ENCODE results near the gene NTSR1. TPM values are rescaled to one million over a fixed set of nuclear protein-coding genes. Genes with fewer than 3 reads are reported as not detected.

The NTSR1 gene
- total and polyA plus RNA-seq, 2 of the 13 experiments (the other 11 are each of a cell fraction or from before 2014, with no cell fraction given) = 0.09 to 0.12 TPM

- 52% methylated on average over 11 of the region's 11 CpGs for WGBS (ENCODE audit: low lambda C conversion rate)
- DNase-seq (ENCODE audit: low spot score) (no peak), ATAC-seq (no peak), FAIRE-seq (no peak)
- Histone ChIP-seq H3K4me2 (ENCODE audit: low read depth, low read length) (no peak overlapping the region), H3K4me1 (ENCODE audit: insufficient read depth, low read length) (peaks cover 8% of the 10 kb centered on the region; the same call in 1 of the 2 replicates), H3K9ac (ENCODE audit: insufficient read depth, low read depth, low read length) (no peak overlapping the region), H3K79me2 (ENCODE audit: insufficient read depth, low read length) (no peaks in the 10 kb centered on the region), H3K9me3 (ENCODE audit: low read length) (no peaks in the 10 kb centered on the region), H3K4me3 (replicated peaks in 1 of 3; ENCODE audit: insufficient read depth in 1 of 3, low read depth in 2 of 3, low read length in 3 of 3) (no peak overlapping the region), H3K27ac (ENCODE audit: extremely low read length, insufficient read depth, low read length) (no peak overlapping the region), H3K27me3 (ENCODE audit: control insufficient read depth in 1 of 2, insufficient read depth in 2 of 2, low read length in 2 of 2) (peaks cover 31 to 85% of the 10 kb centered on the region in 2 experiments), H4K20me1 (ENCODE audit: insufficient read depth, low read length) (no peaks in the 10 kb centered on the region; the same call in 1 of the 2 replicates), H2AFZ (ENCODE audit: low read length) (no peak overlapping the region), H3K36me3 (replicated peaks in 1 of 2; ENCODE audit: control insufficient read depth in 1 of 2, insufficient read depth in 2 of 2, low read length in 2 of 2) (no peaks in the 10 kb centered on the region)
- ChIA-PET CTCF (ENCODE audit: low intra/inter-chr PET ratio, low total read pairs) (interaction anchor here (1.0 kb wide), 1 partner anchor 103 kb away, joined by 3 read pairs; no protein-coding TSS in a partner anchor), POLR2A (no interaction called here)
- BruUV-seq (replicated peaks) = no TSS peak
- in situ Hi-C loops (cut with HindIII; ENCODE audit: extremely low pct_ligation_motif_present, low pct_unique_long_range_greater_than_20kb) = loop anchor here (10.0 kb wide), 1 partner anchor 87 kb away; no protein-coding TSS in a partner anchor
- intact Hi-C loops (cut with micrococcal nuclease; ENCODE audit: unreplicated experiment) = loop anchor here (5.0 kb wide), 1 partner anchor 104 kb away; no protein-coding TSS in a partner anchor
- TF ChIP-seq HDAC2 (CRISPR knock-in tag; IDR thresholded peaks at IDR 0.05) = no peak
- TF ChIP-seq PRDM10 (CRISPR knock-in tag; IDR thresholded peaks at IDR 0.05; ENCODE audit: low read depth) = no peak
- no peak for TF ChIP-seq HIC2 (CRISPR knock-in tag; IDR thresholded peaks at IDR 0.05; ENCODE audit: low read depth)
- TF ChIP-seq PCBP1 (IDR thresholded peaks at IDR 0.05; ENCODE audit: borderline replicate concordance, low read depth, low read length) = no peak
- no peak for TF ChIP-seq MXD1 (CRISPR knock-in tag; IDR thresholded peaks at IDR 0.05)
- TF ChIP-seq ZNF160 (CRISPR knock-in tag; IDR thresholded peaks at IDR 0.05) = no peak
- no peak for TF ChIP-seq ZNF747 (CRISPR knock-in tag; IDR thresholded peaks at IDR 0.05; ENCODE audit: borderline replicate concordance)
- TF ChIP-seq RARG (CRISPR knock-in tag; IDR thresholded peaks at IDR 0.05; ENCODE audit: low read depth) = no peak
- no peak for TF ChIP-seq TBL1XR1 (IDR thresholded peaks at IDR 0.05; ENCODE audit: borderline replicate concordance, low read length, partially characterized antibody)
- no peak for TF ChIP-seq GMEB2 (CRISPR knock-in tag; IDR thresholded peaks at IDR 0.05; ENCODE audit: low read depth)
- TF ChIP-seq ZBTB49 (CRISPR knock-in tag; IDR thresholded peaks at IDR 0.05; ENCODE audit: borderline replicate concordance) = no peak
Observed at GRCh38 chr20:62688083-62688482, 20.6 kb upstream of the NTSR1 start.
